22Rv1 (cell line): ENCODE results near the gene MORN1.

ENCODE experiments used
- ZFX ChIP-seq: fragments of 450-650 bp; IDR thresholded peaks from 2 replicates; pipeline ENCODE4 v1.6.1; 2017; ENCODE audit warnings: antibody characterized with exemption, borderline replicate concordance
- TF ChIP-seq, protein P1 (sequence below): fragments of 450-650 bp; IDR thresholded peaks from 2 replicates; pipeline ENCODE4 v1.5.1; 2017; ENCODE audit warnings: mild to moderate bottlenecking

DNA sequence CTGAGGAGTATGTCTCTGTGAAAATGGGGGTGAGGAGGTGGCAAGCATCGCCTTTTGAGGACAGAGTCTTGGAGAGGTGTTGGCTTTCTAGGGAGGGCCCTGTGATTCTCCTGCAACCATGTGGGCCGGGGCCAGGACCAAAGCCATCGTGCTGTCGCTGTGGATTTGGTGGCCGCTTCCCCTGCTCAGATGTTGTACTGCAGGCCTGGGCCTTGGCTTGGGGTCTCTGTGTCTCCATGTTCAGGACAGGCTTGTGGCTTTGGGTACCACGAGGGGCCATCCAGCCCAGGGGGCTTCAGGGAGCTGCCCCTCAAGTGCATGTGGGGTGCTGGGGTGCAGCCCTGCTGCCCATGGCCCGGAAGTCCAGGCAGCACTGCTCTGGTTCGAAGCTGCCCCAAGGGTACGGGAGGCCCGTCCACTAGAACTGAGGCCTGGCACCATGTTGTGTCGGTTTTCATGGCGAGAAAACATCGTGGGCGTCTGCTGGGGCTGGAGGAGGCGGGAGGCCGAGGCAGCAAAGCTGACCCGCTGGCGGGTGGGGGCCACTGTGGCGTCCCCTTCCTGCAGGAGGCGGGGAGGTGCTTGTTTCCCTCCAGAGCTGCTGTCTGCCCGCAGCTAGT lies 107.9 kb downstream of the MORN1 start:
- TF ChIP-seq, protein P1, sequence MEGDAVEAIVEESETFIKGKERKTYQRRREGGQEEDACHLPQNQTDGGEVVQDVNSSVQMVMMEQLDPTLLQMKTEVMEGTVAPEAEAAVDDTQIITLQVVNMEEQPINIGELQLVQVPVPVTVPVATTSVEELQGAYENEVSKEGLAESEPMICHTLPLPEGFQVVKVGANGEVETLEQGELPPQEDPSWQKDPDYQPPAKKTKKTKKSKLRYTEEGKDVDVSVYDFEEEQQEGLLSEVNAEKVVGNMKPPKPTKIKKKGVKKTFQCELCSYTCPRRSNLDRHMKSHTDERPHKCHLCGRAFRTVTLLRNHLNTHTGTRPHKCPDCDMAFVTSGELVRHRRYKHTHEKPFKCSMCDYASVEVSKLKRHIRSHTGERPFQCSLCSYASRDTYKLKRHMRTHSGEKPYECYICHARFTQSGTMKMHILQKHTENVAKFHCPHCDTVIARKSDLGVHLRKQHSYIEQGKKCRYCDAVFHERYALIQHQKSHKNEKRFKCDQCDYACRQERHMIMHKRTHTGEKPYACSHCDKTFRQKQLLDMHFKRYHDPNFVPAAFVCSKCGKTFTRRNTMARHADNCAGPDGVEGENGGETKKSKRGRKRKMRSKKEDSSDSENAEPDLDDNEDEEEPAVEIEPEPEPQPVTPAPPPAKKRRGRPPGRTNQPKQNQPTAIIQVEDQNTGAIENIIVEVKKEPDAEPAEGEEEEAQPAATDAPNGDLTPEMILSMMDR: no peak
- no peak for TF ChIP-seq ZFX
